ENCODE data around the gene SCN11A.

DNA sequence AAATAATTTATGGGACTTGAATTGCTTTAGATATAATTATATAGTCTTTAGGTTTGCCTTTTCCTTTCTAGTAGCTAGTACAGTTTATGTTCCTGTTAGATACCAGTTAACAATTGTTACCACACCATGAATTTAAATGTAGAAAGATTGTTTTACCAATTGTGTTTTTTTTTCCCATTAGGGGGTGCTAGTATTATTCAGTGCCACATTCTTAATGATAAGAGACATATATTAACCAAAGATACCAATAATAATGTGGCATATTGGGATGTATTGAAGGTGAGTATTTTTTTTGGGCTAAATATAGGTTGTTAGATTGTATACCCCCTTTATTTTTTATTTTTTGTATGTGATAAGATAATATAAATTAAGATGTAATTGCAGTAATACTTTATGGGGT lies 27.8 kb upstream of the SCN11A start:
- TF ChIP-seq, protein P1, sequence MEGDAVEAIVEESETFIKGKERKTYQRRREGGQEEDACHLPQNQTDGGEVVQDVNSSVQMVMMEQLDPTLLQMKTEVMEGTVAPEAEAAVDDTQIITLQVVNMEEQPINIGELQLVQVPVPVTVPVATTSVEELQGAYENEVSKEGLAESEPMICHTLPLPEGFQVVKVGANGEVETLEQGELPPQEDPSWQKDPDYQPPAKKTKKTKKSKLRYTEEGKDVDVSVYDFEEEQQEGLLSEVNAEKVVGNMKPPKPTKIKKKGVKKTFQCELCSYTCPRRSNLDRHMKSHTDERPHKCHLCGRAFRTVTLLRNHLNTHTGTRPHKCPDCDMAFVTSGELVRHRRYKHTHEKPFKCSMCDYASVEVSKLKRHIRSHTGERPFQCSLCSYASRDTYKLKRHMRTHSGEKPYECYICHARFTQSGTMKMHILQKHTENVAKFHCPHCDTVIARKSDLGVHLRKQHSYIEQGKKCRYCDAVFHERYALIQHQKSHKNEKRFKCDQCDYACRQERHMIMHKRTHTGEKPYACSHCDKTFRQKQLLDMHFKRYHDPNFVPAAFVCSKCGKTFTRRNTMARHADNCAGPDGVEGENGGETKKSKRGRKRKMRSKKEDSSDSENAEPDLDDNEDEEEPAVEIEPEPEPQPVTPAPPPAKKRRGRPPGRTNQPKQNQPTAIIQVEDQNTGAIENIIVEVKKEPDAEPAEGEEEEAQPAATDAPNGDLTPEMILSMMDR (IDR thresholded peaks at IDR 0.05; ENCODE audit: borderline replicate concordance, extremely low read depth, low read length, poor library complexity, severe bottlenecking), result no peak
- no peak for TF ChIP-seq EZH2 (IDR thresholded peaks at IDR 0.05; ENCODE audit: borderline replicate concordance, low read depth, low read length, severe bottlenecking)
